GM18861 (cell line): ENCODE results near the gene TYW1B.
"Not testable (repeated sequence)": the region's sequence is repeated elsewhere in the genome, so short reads cannot be mapped to it uniquely, and the experiment has no call there.

ENCODE experiments used
- ATAC-seq: cut with Tn5 transposase; IDR thresholded peaks from one replicate; pipeline ENCODE4 v1.9.1; 2021; ENCODE audit not compliant: unreplicated experiment

TYW1B gene, protein sequence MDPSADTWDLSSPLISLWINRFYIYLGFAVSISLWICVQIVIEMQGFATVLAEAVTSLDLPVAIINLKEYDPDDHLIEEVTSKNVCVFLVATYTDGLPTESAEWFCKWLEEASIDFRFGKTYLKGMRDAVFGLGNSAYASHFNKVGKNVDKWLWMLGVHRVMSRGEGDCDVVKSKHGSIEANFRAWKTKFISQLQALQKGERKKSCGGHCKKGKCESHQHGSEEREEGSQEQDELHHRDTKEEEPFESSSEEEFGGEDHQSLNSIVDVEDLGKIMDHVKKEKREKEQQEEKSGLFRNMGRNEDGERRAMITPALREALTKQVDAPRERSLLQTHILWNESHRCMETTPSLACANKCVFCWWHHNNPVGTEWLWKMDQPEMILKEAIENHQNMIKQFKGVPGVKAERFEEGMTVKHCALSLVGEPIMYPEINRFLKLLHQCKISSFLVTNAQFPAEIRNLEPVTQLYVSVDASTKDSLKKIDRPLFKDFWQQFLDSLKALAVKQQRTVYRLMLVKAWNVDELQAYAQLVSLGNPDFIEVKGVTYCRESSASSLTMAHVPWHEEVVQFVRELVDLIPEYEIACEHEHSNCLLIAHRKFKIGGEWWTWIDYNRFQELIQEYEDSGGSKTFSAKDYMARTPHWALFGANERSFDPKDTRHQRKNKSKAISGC

DNA sequence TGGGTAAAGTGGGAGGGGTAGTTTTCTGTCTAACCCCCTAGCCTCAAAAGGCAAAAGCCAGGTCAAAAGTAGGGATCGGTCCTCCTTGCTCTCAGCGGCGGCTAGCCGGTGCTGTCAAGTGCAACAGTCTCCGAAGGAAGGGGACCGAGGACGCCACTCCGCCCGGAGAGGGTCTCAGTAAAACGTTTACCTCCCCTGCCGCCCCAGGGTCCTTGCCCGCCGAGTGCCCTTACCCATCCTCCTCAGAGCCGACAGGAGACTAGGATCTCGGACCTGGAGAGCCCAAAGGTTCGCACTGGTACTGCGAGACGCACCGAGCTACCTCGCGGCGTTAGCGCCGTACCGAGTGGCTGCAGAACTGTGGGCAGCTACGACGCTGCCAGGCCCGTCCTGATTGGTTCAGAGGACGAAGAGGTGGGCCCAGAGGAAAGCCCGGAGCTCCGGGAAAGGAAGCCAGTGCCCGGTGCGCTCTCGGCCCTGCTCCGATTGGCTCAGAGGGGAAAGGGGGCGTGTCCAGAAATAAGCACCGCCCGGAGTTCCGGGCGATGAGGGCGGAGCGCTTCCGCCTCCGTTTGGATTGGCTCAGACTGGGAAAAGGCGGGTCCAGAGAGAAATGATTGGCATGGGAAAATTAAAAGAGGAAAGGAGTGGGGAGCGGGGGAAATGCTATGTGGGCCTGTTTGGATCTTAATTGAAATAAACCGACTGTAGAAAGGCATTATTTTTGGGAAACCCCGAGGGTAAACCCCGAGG, at the start of gene TYW1B:
Gene TYW1B (minus strand): TSS at position 362 of the 753 bp plus-strand sequence. CDS start 125 bp downstream, at position 237.
- peak; percentile 82 for ATAC-seq

DNA sequence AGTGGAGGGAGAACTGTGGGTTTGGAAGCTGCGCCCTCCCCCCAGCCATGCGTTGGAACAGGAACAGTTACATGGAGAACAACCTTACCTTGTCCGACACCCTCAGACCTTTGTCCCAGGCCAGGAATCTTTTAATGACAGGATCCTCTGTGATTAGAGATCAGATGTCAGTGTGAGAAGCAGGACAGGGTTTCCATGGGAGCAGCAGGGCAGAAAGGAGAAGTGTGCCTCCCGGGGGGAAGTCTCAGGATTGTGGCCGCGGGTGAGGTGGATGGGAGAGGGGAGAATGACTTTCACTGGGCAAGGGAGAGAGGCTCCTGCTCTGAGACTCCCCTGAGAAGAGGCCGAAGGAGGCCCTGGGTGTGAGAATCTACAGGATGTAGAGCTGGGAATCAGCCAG, 39.6 kb upstream of the TYW1B start:
- not testable (repeated sequence) for ATAC-seq

DNA sequence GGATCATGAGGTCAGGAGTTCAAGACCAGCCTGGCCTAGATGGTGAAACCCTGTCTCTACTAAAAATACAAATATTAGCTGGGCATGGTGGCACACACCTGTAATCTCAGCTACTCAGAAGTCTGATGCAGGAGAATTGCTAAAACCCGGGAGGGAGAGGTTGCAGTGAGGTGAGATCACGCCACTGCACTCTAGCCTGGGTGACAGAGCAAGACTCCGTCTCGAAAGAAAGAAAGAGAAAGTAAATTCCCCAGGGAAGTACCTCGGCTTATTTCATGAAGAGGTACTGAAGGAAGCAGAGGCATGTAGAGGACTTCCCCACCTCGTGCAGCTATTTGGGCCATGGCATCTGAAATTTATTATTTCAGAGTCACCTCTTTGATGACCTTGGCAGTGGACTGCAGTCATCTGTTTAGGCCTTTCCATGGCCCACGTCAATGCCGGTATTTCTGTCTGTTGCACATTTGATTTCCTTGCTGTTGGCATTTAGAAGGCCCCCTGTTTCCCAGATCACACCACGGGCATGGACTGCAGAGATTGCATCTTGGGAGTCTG, 30.9 kb upstream of the TYW1B start:
- not testable (repeated sequence) for ATAC-seq

DNA sequence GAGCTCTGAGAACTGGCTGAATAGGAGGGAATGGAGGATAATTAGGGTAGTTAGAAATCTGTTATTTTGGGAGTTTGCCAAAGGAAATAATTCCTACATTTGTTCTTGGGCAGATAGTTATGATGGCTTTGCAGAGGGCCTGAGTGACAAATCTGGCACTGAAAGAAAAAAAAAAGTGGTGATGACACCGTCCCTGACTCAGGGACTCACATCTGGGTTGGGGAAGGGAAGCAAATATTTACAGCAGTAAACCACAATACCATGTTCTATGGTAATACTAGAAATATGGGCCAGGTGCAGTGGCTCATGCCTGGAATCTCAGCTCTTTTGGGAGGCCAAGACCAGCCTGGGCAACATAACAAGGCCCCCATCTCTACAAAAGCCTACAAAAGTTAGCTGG, 29.9 kb upstream of the TYW1B start:
- ATAC-seq = not testable (repeated sequence)

DNA sequence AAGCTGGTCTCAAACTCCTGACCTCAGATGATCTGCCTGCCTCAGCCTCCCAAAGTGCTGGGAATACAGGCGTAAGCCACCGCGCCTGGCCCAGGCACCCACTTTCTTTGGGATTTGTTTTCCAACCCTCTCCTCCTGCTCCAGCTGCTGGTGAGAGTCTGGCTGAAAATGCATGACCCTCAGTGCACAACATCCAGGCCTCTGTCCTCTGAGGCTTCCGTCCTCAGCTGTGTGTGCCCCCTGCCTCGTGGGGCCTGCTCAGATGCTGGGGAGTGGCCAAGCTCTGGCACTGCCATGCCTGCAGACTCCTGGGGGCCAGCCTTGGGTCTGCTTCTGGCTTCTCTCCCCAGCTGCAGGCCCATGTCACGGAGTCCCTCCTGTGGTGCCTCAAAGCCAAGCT, 27.3 kb upstream of the TYW1B start:
- ATAC-seq = not testable (repeated sequence)

DNA sequence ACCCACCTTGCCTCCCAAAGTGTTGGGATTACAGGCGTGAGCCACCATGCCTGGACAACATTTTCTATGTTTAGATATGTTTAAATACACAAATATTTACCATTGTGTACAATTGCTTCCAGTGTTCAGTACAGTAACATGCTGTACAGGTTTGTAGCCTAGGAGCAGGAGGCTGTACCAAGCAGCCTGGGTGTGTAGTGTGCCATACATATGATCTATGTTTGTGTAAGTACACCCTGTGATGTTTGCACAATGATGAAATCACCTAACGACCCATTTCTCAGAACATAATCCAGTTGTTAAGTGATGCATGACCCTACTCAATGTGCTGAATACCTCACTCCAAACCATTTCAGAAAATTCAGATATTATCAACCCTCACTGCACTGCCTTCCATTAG, 24.9 kb upstream of the TYW1B start:
- not testable (repeated sequence) for ATAC-seq

DNA sequence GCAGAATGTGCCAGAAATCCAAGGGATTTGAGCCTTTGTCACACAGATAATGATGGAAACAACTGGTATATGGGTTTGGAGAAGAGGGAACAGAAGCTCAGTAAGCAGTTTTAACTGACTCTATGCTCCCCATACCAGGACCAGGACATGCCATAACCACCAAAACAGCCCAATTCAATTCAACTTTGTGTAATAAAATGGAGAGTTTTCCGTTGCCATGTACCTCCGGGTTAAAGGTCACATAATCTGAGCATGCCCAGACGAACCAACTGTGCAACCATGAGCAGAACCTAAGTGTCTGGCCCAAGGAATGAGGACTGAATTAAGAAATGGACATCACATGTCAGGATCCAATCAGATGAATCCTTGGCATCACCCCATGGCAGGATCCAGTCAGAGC, 22.7 kb upstream of the TYW1B start:
- ATAC-seq = not testable (repeated sequence)

DNA sequence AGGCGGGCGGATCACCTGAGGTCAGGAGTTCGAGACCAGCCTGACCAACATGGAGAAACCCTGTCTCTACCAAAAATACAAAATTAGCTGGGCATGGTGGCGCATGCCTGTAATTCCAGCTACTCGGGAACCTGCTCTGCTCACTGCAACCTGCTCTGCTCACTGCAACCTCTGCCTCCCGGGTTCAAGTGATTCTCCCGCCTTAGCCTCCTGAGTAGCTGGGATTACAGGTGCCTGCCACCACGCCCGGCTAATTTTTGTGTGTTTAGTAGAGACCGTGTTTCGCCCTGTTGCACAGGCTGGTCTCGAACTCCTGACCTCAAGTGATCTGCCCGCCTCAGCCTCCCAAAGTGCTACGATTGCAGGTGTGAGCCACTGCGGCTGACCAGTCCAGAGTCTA, 16.1 kb upstream of the TYW1B start:
- ATAC-seq = not testable (repeated sequence)

DNA sequence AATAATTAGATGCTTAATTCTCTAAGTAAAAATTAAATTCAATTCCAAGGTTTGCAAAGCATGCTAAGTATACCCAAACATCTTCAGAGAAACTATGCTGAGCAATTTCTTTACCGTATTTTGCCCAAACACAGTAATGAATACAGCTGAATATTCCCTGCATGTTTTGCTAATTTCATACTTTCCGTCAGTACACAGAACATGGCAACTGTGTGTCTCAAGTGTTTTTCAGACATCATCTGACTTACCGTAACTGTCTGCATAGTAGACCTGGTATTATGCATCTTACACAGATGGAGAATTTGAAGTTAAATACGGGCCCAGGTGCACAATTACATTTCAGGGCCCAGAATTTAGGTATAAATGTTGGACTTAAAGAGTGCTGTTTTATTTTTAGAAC, 15.2 kb upstream of the TYW1B start:
- ATAC-seq = not testable (repeated sequence)

DNA sequence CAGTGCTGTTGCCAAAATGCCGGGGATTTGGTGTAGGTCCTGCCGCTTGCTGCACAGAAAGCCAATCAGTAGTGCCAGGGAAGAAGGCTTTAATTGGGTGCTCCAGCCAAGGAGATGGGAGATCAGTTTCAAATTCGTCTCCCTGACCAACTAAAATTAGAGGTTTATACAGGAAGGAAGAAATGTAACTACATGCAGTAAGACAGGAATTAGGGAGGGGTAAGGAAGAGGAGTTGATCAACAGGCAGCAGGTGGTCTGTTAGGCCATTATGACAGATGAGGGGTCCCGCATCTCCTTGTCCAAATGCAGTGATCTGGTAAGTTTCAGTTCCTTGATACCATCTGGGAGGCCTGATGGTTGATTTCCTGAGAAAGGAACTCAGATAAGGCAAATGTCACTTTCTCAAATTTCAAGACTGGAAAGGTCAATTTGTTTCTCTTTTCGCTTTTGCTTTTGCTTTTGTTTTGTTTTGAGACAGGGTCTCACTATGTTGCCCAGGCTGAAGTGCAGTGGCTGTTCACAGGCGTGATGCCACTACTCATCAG, 13.0 kb upstream of the TYW1B start:
- ATAC-seq = not testable (repeated sequence)

DNA sequence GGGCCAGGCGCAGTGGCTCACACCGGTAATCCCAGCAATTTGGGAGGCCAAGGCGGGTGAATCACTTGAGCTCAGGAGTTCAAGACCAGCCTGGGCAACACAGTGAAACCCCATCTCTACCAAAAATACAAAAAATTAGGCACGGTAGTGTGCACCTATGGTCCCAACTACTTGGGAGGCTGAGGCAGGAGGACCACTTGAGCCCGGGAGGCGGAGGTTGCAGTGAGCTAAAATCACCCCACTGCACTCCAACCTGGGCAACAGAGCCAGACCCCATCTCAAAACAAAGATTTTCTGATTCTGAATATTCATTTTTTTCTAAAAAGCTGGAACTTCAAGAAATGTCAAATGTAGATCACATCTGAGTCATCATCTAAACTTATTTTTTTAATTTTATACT, 10.3 kb upstream of the TYW1B start:
- ATAC-seq = not testable (repeated sequence)

DNA sequence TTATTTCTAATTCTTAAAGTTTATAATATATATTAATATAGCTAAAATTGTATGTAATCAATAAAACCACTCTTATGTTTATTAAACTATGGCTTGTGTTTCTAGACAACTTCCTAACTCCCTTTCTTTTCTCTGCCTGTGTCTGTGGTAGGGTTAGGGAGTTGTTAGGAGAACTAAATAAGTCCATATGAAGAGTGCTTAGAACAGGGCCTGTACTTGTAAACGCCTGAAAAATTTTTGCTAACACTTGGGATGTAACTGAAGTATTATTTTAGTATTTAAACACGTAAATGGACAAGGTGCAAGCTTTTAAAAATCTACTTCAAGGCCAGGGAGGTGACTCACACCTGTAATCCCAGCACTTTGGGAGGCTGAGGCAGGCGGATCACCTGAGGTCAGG, 9.3 kb upstream of the TYW1B start:
- not testable (repeated sequence) for ATAC-seq

DNA sequence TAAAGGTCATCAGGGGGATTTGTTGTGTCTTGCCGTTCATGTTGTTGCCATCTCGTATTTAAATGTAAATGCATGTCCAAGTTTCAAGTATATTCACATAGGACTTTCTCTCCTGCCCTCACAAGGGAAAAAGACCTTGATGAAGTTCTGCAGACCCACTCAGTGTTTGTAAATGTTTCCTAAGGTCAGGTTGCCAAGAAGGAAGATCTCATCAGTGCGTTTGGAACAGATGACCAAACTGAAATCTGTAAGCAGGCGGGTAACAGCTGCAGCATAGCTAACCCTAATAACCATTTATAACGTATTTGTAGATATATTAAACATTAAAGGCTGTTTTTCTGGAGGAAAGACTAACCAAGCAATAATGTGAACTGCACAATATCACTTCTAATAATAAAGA, 2.6 kb upstream of the TYW1B start:
- not testable (repeated sequence) for ATAC-seq

DNA sequence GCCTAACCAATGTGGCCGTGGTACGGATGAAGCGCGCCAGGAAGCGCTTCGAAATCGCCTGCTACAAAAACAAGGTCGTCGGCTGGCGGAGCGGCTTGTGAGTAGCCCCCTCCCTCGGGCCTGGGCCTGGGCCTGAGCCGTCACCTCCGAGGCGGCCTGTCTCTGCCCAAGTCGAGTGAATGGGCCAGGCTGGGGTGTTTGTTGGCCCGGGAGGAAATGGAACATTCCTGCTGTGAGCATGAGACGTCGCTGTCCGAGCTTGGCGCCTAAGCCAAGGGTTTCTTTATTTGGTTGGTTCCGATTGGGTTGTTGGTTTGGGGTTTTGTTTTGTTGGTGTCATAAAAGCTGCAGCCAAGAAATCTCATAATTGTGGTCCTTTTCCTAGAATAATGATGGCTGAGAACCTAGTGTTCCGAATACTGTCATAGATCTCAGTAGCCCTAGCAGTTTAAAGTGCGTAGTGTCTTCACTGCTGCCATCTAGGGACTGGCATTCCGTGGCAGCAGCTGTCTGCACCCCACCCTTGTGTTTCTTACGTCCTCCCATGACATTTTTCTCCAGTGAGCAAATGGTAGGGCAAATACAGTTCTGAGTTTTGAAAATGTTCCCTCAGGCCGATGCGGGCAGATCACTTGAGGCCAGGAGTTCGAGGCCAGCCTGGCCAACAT, 1.8 kb upstream of the TYW1B start:
- peak; percentile 23 for ATAC-seq

DNA sequence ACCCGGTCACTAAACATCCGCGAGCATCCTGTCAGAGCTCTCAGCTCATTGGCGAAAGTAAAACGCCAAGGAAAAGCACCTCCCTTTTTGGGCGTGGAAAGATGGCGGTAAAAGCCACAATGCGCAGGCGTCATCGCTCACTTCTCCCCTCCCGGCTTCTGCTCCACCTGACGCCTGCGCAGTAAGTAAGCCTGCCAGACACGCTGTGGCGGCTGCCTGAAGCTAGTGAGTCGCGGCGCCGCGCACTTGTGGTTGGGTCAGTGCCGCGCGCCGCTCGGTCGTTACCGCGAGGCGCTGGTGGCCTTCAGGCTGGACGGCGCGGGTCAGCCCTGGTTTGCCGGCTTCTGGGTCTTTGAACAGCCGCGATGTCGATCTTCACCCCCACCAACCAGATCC, 1.3 kb upstream of the TYW1B start:
- peak; percentile 58 for ATAC-seq

DNA sequence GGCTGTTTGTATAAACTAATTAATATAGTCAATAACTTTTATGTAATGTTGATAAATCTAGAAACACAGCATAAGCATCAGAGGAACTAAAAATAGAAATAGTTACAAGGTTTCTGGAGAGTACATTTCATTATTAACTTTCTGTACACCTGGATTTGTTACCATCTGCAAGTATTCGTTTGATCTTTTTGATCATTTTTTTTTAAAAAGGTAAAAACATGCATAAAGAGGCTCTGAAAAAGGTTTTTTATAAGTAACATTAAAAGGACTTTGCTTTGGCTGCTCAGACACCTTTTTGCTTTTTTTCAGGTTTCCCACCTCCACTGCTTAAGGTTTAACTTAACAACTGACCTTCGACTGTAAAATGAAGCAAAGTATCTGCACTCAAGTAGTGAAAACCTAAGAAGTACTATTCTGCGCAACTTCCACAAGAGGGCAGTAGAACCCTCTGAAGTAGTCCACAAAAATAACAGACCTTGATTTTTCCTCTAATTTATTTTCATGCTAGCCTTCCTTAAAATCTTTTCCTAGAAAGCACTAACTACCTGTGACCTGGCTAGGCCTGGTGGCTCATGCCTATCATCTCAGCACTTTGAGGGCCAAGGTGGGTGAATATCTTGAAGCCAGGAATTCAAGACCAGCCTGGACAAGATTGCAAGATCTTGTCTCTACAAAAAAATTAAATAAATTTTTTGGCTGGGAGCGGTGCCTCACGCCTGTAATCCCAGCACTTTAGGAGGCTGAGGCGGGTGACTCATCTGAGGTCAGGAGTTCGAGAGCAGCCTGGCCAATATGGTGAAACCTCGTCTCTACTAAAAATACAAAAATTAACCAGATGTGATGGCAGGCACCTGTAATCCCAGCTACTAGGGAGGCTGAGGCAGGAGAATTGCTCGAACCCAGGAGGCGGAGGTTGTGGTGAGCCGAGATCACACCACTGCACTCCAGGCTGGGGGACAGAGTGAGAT, 4.0 kb downstream of the TYW1B start:
- not testable (repeated sequence) for ATAC-seq

DNA sequence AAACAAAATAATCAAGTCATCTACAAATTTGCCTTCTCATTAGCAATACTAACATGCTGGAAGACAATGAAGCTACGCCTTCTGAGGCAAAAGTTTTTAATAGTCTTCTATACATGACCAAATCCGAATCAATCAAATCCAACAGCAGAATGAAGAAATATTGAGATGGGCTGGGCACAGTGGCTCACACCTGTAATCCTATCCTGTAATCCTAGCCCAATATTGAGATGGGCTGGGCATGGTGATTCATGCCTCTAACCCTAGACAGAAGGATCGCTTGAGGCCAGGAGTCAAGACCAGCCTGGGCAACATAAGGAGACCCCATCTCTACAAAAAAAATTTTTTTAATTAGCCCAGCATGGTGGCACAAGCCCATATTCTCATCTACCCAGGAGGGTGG, 5.5 kb downstream of the TYW1B start:
- not testable (repeated sequence) for ATAC-seq

DNA sequence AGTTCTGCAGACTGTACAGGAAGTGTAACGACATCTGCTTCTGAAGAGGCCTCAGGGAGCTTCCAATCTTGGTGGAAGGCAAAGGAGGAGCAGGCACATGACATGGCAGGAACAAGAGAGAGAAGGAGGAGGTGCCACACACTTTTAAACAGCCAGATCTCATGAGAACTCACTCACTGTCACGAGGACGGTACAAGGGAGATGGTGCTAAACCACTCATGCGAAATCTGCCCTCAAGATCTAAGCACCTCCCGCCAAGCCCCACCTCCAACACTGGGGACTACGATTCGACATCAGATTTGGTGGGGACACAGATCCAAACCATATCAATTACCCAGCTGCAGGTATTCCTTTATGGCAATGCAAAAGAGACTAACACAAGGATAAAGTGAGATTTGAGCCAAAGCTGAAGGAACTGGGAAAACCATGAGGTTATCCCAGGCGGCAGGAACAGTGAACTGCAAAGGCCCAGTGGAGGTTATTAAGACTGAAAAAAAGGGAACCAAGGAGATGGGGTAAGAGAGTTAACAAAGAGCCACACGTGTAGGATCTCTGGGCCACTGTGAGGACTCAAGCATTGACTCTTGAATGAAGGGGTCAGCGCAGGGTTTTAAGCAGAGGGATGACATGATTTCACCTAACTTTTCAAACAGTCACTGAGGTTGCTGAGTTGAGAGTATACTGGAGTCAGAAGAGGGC, 9.2 kb downstream of the TYW1B start:
- ATAC-seq = not testable (repeated sequence)

DNA sequence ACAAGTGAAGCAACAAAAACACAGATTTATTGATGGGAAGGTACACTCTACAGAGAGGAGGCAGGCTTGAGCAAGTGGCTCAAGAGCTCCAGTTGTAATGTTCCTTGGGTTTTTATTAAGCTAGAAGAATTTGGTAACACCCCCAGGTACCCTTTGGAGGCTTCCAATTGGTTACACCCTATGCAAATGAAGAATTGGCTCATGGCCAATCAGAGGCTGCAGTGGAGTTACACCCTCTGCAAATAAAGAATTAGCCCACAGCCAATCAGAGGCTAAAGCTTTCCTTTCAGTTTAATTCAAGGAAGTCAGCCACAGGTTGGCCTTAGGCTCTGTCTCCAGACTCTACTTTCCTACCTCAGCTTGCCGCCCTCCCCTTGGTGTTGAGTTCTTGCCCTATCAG, 10.3 kb downstream of the TYW1B start:
- not testable (repeated sequence) for ATAC-seq
